ENCODE results near the gene CD28. TPM values are rescaled to one million over a fixed set of nuclear protein-coding genes. Genes with fewer than 3 reads are reported as not detected.
A peak's percentile ranks its signal among the peaks of the same experiment; 100 is the strongest.

CD28 gene
- polyA plus RNA-seq, 4 donors, result under 0.01 to 1.0 (median 0.27) TPM

DNA sequence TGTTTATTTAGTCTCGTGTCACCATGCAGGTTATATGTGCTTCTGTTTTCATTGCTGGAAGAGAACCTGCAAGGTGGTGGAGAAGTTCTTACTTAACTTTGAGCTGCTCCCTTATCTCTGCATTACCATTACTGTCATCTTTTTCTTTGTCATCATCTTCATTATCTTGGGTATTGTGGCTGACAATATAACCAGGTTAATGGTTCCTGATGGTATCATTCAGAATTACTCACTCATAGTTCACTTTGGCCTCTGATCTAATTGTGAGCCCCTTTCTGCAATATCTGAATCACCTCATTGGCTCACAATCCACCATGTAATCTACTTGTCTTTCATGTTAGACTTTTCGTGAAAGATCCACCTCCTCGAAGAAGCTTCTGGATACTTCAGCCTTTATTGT is 5.0 kb downstream of the CD28 start:
- 87 to 94% (median 90%) methylated on average over 3 of the region's 3 CpGs for WGBS, 3 donors
- Histone ChIP-seq H3K4me3 (ENCODE audit: low read depth in 1 of 3, low read length in 3 of 3) (no peak overlapping the region), H3K4me1 (ENCODE audit: control insufficient read depth in 3 of 3, insufficient read depth in 2 of 3, low read depth in 1 of 3, low read length in 2 of 3) (peaks cover 0 to 5% (median 4%) of the 10 kb centered on the region in 3 donors), H3K9me3 (ENCODE audit: control insufficient read depth in 2 of 2, insufficient read depth in 1 of 2, low read depth in 1 of 2, low read length in 1 of 2) (no peaks in the 10 kb centered on the region), H3K27ac (ENCODE audit: low read depth in 1 of 3, low read length in 2 of 3) (no peak overlapping the region), H3K36me3 (ENCODE audit: control insufficient read depth in 3 of 3, insufficient read depth in 2 of 3, low read depth in 1 of 3, low read length in 3 of 3) (no peaks in the 10 kb centered on the region), H3K27me3 (ENCODE audit: control insufficient read depth in 3 of 3, insufficient read depth in 3 of 3, low read length in 3 of 3) (no peaks in the 10 kb centered on the region)
- DNase-seq (no peak), FAIRE-seq (no peak)

GRCh38 chr2:203713381-203713780 is 6.9 kb downstream of the CD28 start:
- Histone ChIP-seq H3K4me1 (ENCODE audit: control insufficient read depth in 3 of 3, insufficient read depth in 2 of 3, low read depth in 1 of 3, low read length in 2 of 3) (peaks cover 0 to 5% (median 4%) of the 10 kb centered on the region in 3 donors), H3K27ac (ENCODE audit: low read depth in 1 of 3, low read length in 2 of 3) (no peak overlapping the region), H3K4me3 (ENCODE audit: low read depth in 1 of 3, low read length in 3 of 3) (no peak overlapping the region), H3K9me3 (ENCODE audit: control insufficient read depth in 2 of 2, insufficient read depth in 1 of 2, low read depth in 1 of 2, low read length in 1 of 2) (no peaks in the 10 kb centered on the region), H3K36me3 (ENCODE audit: control insufficient read depth in 3 of 3, insufficient read depth in 2 of 3, low read depth in 1 of 3, low read length in 3 of 3) (no peaks in the 10 kb centered on the region), H3K27me3 (ENCODE audit: control insufficient read depth in 3 of 3, insufficient read depth in 3 of 3, low read length in 3 of 3) (no peaks in the 10 kb centered on the region)
- 77 to 93% (median 90%) methylated on average over 1 of the region's 1 CpG for WGBS, 3 donors
- FAIRE-seq, result no peak
- DNase-seq, result no peak

DNA sequence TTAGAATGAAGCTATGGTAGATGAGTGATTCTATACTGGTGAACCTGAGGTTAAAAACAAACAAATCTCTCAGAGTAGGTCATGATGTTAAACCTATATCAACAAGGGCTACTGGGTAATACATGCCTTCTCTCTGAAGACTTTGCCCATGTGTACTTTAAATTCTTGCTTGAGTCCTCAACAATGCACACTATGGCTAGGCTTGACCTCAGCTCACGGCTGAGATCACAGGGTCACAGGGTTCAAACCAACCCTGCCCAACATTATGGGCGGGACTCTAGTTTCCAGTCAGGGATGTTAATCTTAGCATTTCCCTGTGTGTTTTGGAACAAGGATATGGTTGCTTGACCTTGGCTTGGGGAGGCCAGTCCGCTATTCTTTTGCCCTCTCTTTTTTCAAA is 7.7 kb downstream of the CD28 start:
- peaks cover 0 to 5% (median 0%) of the 10 kb centered on the region in 3 donors for H3K4me1 ChIP-seq (ENCODE audit: control insufficient read depth in 3 of 3, insufficient read depth in 2 of 3, low read depth in 1 of 3, low read length in 2 of 3)
- H3K9me3 ChIP-seq (ENCODE audit: control insufficient read depth in 2 of 2, insufficient read depth in 1 of 2, low read depth in 1 of 2, low read length in 1 of 2), result no peaks in the 10 kb centered on the region
- no peak for FAIRE-seq
- H3K36me3 ChIP-seq (ENCODE audit: control insufficient read depth in 3 of 3, insufficient read depth in 2 of 3, low read depth in 1 of 3, low read length in 3 of 3), result no peaks in the 10 kb centered on the region
- 53 to 61% (median 54%) methylated on average over 3 of the region's 3 CpGs for WGBS, 3 donors
- H3K27ac ChIP-seq (ENCODE audit: low read depth in 1 of 3, low read length in 2 of 3), result no peak overlapping the region
- DNase-seq, result peak; percentile 29 to 51
- no peaks in the 10 kb centered on the region for H3K27me3 ChIP-seq (ENCODE audit: control insufficient read depth in 3 of 3, insufficient read depth in 3 of 3, low read length in 3 of 3)
- no peak overlapping the region for H3K4me3 ChIP-seq (ENCODE audit: low read depth in 1 of 3, low read length in 3 of 3)

DNA sequence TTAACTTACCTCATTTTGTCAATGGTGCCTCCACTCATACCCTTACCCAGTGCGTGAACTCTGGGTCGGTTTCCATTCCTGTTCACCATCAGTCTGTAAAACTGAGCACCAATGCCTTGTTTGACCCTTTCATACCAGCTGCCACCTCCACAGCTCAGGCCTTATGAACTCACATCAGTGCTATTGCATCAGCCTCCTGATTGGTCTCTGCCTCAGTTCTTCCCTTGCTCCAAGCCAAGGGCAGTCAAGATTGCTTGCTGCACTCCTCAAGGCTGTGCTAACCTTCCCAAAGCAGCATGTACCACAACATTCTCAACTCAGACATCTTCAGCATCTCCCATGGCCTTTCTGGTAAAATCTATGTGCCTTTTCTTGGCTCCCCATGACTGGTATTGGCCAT is 9.3 kb downstream of the CD28 start:
- H3K36me3 ChIP-seq (ENCODE audit: control insufficient read depth in 3 of 3, insufficient read depth in 2 of 3, low read depth in 1 of 3, low read length in 3 of 3), result no peaks in the 10 kb centered on the region
- WGBS, 3 donors, result 92 to 98% (median 92%) methylated on average over 2 of the region's 2 CpGs
- peaks cover under 1 to 8% (median 3%) of the 10 kb centered on the region in 3 donors for H3K4me1 ChIP-seq (ENCODE audit: control insufficient read depth in 3 of 3, insufficient read depth in 2 of 3, low read depth in 1 of 3, low read length in 2 of 3)
- no peak overlapping the region for H3K27ac ChIP-seq (ENCODE audit: low read depth in 1 of 3, low read length in 2 of 3)
- no peaks in the 10 kb centered on the region for H3K9me3 ChIP-seq (ENCODE audit: control insufficient read depth in 2 of 2, insufficient read depth in 1 of 2, low read depth in 1 of 2, low read length in 1 of 2)
- H3K27me3 ChIP-seq (ENCODE audit: control insufficient read depth in 3 of 3, insufficient read depth in 3 of 3, low read length in 3 of 3), result no peaks in the 10 kb centered on the region
- no peak for DNase-seq
- no peak for FAIRE-seq
- no peak overlapping the region for H3K4me3 ChIP-seq (ENCODE audit: low read depth in 1 of 3, low read length in 3 of 3)

DNA sequence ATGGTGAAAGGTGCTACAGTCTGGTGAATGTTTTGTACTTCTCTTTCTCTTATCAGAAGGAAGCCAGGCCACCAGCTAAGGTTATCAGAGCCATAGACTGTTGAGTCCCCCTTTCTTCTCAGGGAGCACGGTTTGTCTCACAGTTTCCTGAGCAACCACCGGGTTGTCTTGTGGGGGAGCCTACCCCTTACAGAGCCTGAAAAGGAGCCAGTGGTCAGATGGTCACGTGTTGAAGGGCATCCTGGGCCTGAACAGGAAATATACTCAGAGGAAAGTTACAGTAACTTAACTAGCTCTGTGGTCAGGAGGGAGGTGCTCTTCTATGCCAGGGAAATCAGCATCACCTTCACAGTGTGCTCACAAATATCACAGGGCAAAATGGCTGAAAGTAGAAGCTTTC is 11.6 kb downstream of the CD28 start:
- WGBS, 3 donors, result 56 to 80% (median 63%) methylated on average over 3 of the region's 3 CpGs
- H3K9me3 ChIP-seq (ENCODE audit: control insufficient read depth in 2 of 2, insufficient read depth in 1 of 2, low read depth in 1 of 2, low read length in 1 of 2), result no peaks in the 10 kb centered on the region
- H3K27ac ChIP-seq (ENCODE audit: low read depth in 1 of 3, low read length in 2 of 3), result peak overlapping the region in 1 of 3 donors; percentile 49
- H3K4me1 ChIP-seq (ENCODE audit: control insufficient read depth in 3 of 3, insufficient read depth in 2 of 3, low read depth in 1 of 3, low read length in 2 of 3), result peaks cover 2 to 11% (median 3%) of the 10 kb centered on the region in 3 donors
- DNase-seq (peak in 1 of 2 donors; percentile 35), FAIRE-seq (no peak)
- H3K4me3 ChIP-seq (ENCODE audit: low read depth in 1 of 3, low read length in 3 of 3), result no peak overlapping the region
- H3K36me3 ChIP-seq (ENCODE audit: control insufficient read depth in 3 of 3, insufficient read depth in 2 of 3, low read depth in 1 of 3, low read length in 3 of 3), result no peaks in the 10 kb centered on the region
- H3K27me3 ChIP-seq (ENCODE audit: control insufficient read depth in 3 of 3, insufficient read depth in 3 of 3, low read length in 3 of 3), result no peaks in the 10 kb centered on the region

- Histone ChIP-seq H3K27me3 (ENCODE audit: control insufficient read depth in 3 of 3, insufficient read depth in 3 of 3, low read length in 3 of 3) (no peaks in the 10 kb centered on the region), H3K4me3 (ENCODE audit: low read depth in 1 of 3, low read length in 3 of 3) (no peak overlapping the region), H3K36me3 (ENCODE audit: control insufficient read depth in 3 of 3, insufficient read depth in 2 of 3, low read depth in 1 of 3, low read length in 3 of 3) (no peaks in the 10 kb centered on the region), H3K9me3 (ENCODE audit: control insufficient read depth in 2 of 2, insufficient read depth in 1 of 2, low read depth in 1 of 2, low read length in 1 of 2) (no peaks in the 10 kb centered on the region), H3K4me1 (ENCODE audit: control insufficient read depth in 3 of 3, insufficient read depth in 2 of 3, low read depth in 1 of 3, low read length in 2 of 3) (peaks cover 2 to 11% (median 3%) of the 10 kb centered on the region in 3 donors), H3K27ac (ENCODE audit: low read depth in 1 of 3, low read length in 2 of 3) (peak overlapping the region in 1 of 3 donors; percentile 4)
- 34 to 46% (median 37%) methylated on average over 4 of the region's 4 CpGs for WGBS, 3 donors
- FAIRE-seq (no peak), DNase-seq (peak; percentile 32 to 36)
Measured at GRCh38 chr2:203719456-203720410, 13.3 kb downstream of the CD28 start.

- Histone ChIP-seq H3K27me3 (ENCODE audit: control insufficient read depth in 3 of 3, insufficient read depth in 3 of 3, low read length in 3 of 3) (no peaks in the 10 kb centered on the region), H3K27ac (ENCODE audit: low read depth in 1 of 3, low read length in 2 of 3) (peak overlapping the region in 1 of 3 donors; percentile 26), H3K36me3 (ENCODE audit: control insufficient read depth in 3 of 3, insufficient read depth in 2 of 3, low read depth in 1 of 3, low read length in 3 of 3) (no peaks in the 10 kb centered on the region), H3K9me3 (ENCODE audit: control insufficient read depth in 2 of 2, insufficient read depth in 1 of 2, low read depth in 1 of 2, low read length in 1 of 2) (no peaks in the 10 kb centered on the region), H3K4me3 (ENCODE audit: low read depth in 1 of 3, low read length in 3 of 3) (no peak overlapping the region), H3K4me1 (ENCODE audit: control insufficient read depth in 3 of 3, insufficient read depth in 2 of 3, low read depth in 1 of 3, low read length in 2 of 3) (peaks cover 2 to 11% (median 3%) of the 10 kb centered on the region in 3 donors)
- DNase-seq (no peak), FAIRE-seq (no peak)
- 52 to 57% (median 57%) methylated on average over 6 of the region's 6 CpGs for WGBS, 3 donors
Measured at GRCh38 chr2:203720915-203721672, 14.7 kb downstream of the CD28 start.

DNA sequence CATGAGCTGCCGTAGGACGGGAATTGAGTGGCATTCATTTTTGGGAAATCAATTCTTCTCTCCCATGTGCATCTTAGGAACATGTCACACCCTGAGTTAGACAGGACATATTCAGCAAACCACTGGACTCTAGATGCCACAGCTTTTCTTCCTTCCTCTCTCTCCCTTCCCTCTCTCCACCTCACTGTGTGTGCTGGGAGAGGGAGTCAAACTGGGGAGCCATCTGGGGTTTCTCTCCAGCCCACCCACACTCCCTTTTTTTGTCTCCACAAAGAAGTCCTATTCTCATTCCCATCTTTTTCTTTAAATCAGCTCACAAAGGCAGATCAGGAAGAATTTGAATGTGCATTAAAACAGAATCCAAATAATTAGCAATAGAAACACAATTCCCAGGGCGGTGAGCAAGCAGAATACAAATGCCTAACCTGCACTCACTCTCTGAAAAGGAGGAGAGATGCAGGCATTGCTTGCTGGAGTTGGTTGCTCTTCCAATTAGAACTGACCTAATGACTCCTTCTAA is 15.4 kb downstream of the CD28 start:
- Histone ChIP-seq H3K36me3 (ENCODE audit: control insufficient read depth in 3 of 3, insufficient read depth in 2 of 3, low read depth in 1 of 3, low read length in 3 of 3) (no peaks in the 10 kb centered on the region), H3K4me3 (ENCODE audit: low read depth in 1 of 3, low read length in 3 of 3) (no peak overlapping the region), H3K27ac (ENCODE audit: low read depth in 1 of 3, low read length in 2 of 3) (no peak overlapping the region), H3K4me1 (ENCODE audit: control insufficient read depth in 3 of 3, insufficient read depth in 2 of 3, low read depth in 1 of 3, low read length in 2 of 3) (peaks cover 2 to 11% (median 3%) of the 10 kb centered on the region in 3 donors), H3K9me3 (ENCODE audit: control insufficient read depth in 2 of 2, insufficient read depth in 1 of 2, low read depth in 1 of 2, low read length in 1 of 2) (no peaks in the 10 kb centered on the region), H3K27me3 (ENCODE audit: control insufficient read depth in 3 of 3, insufficient read depth in 3 of 3, low read length in 3 of 3) (no peaks in the 10 kb centered on the region)
- no peak for FAIRE-seq
- DNase-seq, result no peak
- WGBS, 3 donors, result 91 to 99% (median 94%) methylated on average over 3 of the region's 3 CpGs
